CD4-positive, CD25-positive, alpha-beta regulatory T cell (primary cell): Measurements from ENCODE around the gene PPP1R2B. TPM values are rescaled to one million over a fixed set of nuclear protein-coding genes. Genes with fewer than 3 reads are reported as not detected.

Experiments
- ATAC-seq, 2 donors: fragments of 150-1000 bp; cut with Tn5 transposase; one replicate each; pipeline ENCODE4 v1.10.0; 2021; ENCODE audit warnings: low read depth in 2 of 2, moderate number of reproducible peaks in 2 of 2, moderate library complexity in 1 of 2
- DNase-seq, 3 donors: peaks; one replicate each; pipeline versions ENCODE4 v3.0.0 to v3.0.0-alpha.2; 2012 to 2022; ENCODE audit warnings: mixed read lengths in 1 of 3
- H3K27ac ChIP-seq: one replicate; pipeline ENCODE4 v1.7.0; 2013; ENCODE audit warnings: mild to moderate bottlenecking, low read length; ENCODE audit not compliant: insufficient read depth, poor library complexity, severe bottlenecking
- H3K27me3 ChIP-seq: one replicate; pipeline ENCODE4 v1.7.0; 2013; ENCODE audit warnings: low read length; ENCODE audit not compliant: control insufficient read depth, insufficient read depth
- H3K36me3 ChIP-seq: one replicate; pipeline ENCODE4 v1.7.0; 2013; ENCODE audit warnings: mild to moderate bottlenecking, low read length, moderate library complexity; ENCODE audit not compliant: control insufficient read depth, insufficient read depth
- H3K4me1 ChIP-seq: 2 replicates; pipeline ENCODE4 v1.7.0; 2013; ENCODE audit warnings: mild to moderate bottlenecking, low read length; ENCODE audit not compliant: insufficient read depth, control insufficient read depth, poor library complexity, severe bottlenecking
- H3K4me3 ChIP-seq: one replicate; pipeline ENCODE4 v1.7.0; 2013; ENCODE audit warnings: low read depth, mild to moderate bottlenecking, low read length, moderate library complexity
- H3K9me3 ChIP-seq, 2 experiments: 1 replicate in 1 of 2; 2 replicates in 1 of 2; pipeline ENCODE4 v1.7.0; 2013; ENCODE audit warnings: low read length in 2 of 2, mild to moderate bottlenecking in 1 of 2, moderate library complexity in 1 of 2; ENCODE audit not compliant: control insufficient read depth in 2 of 2
- H3K27ac Mint-ChIP-seq, 3 donors: one replicate each; pipeline ENCODE4 v1.8.0; 2020 to 2022; ENCODE audit warnings: mild to moderate bottlenecking in 3 of 3, mixed read lengths in 3 of 3, moderate library complexity in 2 of 3
- H3K27me3 Mint-ChIP-seq: one replicate; pipeline ENCODE4 v1.8.0; 2022; ENCODE audit warnings: mild to moderate bottlenecking, mixed read lengths
- H3K36me3 Mint-ChIP-seq: one replicate; pipeline ENCODE4 v1.8.0; 2020; ENCODE audit warnings: mixed read lengths
- H3K4me1 Mint-ChIP-seq, 4 donors: one replicate each; pipeline ENCODE4 v1.8.0; 2020 to 2022; ENCODE audit warnings: mixed read lengths in 4 of 4, mild to moderate bottlenecking in 1 of 4
- H3K4me3 Mint-ChIP-seq, 4 donors: one replicate each; pipeline ENCODE4 v1.8.0; 2020 to 2022; ENCODE audit warnings: mild to moderate bottlenecking in 4 of 4, mixed read lengths in 4 of 4, moderate library complexity in 3 of 4
- H3K9me3 Mint-ChIP-seq, 7 donors: one replicate each; pipeline ENCODE4 v1.8.0; 2020 to 2022; ENCODE audit warnings: mixed read lengths in 7 of 7, mild to moderate bottlenecking in 3 of 7, moderate library complexity in 2 of 7
- polyA plus RNA-seq, 4 donors: library from polyadenylated mRNA; unstranded; fragments of 300-500 nt; fragmentation: Illumina TruSeq; gene quantifications; one replicate each; pipeline ENCODE4 v1.2.3, GENCODE V29; 2021
- total RNA-seq: library from RNA; stranded (reverse); gene quantifications from one replicate; pipeline ENCODE4 v1.2.3, GENCODE V29; 2022

The PPP1R2B gene
- total and polyA plus RNA-seq, 5 donors from 2014 or later = 0.10 to 1.0 (median 0.17) TPM

- H3K36me3 ChIP-seq = no peaks in the 10 kb centered on the region
- Mint-ChIP-seq H3K27ac (no peak overlapping the region), H3K9me3 (no peaks in the 10 kb centered on the region), H3K36me3 (no peaks in the 10 kb centered on the region), H3K4me3 (no peak overlapping the region), H3K4me1 (no peaks in the 10 kb centered on the region), H3K27me3 (peaks cover 11% of the 10 kb centered on the region)
- no peak overlapping the region for H3K27ac ChIP-seq
- no peak overlapping the region for H3K4me3 ChIP-seq
- no peaks in the 10 kb centered on the region for H3K4me1 ChIP-seq
- ATAC-seq = no peak
- no peaks in the 10 kb centered on the region for H3K27me3 ChIP-seq
- no peaks in the 10 kb centered on the region for H3K9me3 ChIP-seq
- no peak for DNase-seq
Measured at GRCh38 chr5:156819967-156820581, 30.0 kb upstream of the PPP1R2B start.

GRCh38 chr5:156824241-156824640 lies 25.9 kb upstream of the PPP1R2B start:
- Histone ChIP-seq H3K4me1 (no peaks in the 10 kb centered on the region), H3K4me3 (no peak overlapping the region), H3K27me3 (no peaks in the 10 kb centered on the region), H3K27ac (no peak overlapping the region), H3K9me3 (no peaks in the 10 kb centered on the region), H3K36me3 (no peaks in the 10 kb centered on the region)
- Mint-ChIP-seq H3K27me3 (peaks cover 18% of the 10 kb centered on the region), H3K27ac (peak overlapping the region in 1 of 3 donors; percentile 34), H3K4me1 (no peaks in the 10 kb centered on the region), H3K36me3 (no peaks in the 10 kb centered on the region), H3K4me3 (no peak overlapping the region), H3K9me3 (peaks cover 0 to 4% (median 0%) of the 10 kb centered on the region in 7 donors)
- ATAC-seq (no peak), DNase-seq (no peak)

GRCh38 chr5:156824800-156825199 lies 25.3 kb upstream of the PPP1R2B start:
- DNase-seq (peak in 1 of 3 donors; percentile 33), ATAC-seq (no peak)
- Histone ChIP-seq H3K4me1 (no peaks in the 10 kb centered on the region), H3K27ac (no peak overlapping the region), H3K9me3 (no peaks in the 10 kb centered on the region), H3K27me3 (no peaks in the 10 kb centered on the region), H3K4me3 (no peak overlapping the region), H3K36me3 (no peaks in the 10 kb centered on the region)
- no peak overlapping the region for H3K27ac Mint-ChIP-seq
- H3K27me3 Mint-ChIP-seq = peaks cover 21% of the 10 kb centered on the region
- H3K36me3 Mint-ChIP-seq = no peaks in the 10 kb centered on the region
- peaks cover 0 to 4% (median 0%) of the 10 kb centered on the region in 7 donors for H3K9me3 Mint-ChIP-seq
- no peaks in the 10 kb centered on the region for H3K4me1 Mint-ChIP-seq
- H3K4me3 Mint-ChIP-seq = no peak overlapping the region

- Mint-ChIP-seq H3K4me1 (no peaks in the 10 kb centered on the region), H3K27me3 (peaks cover 21% of the 10 kb centered on the region), H3K4me3 (no peak overlapping the region), H3K36me3 (no peaks in the 10 kb centered on the region), H3K27ac (no peak overlapping the region), H3K9me3 (peaks cover 0 to 4% (median 0%) of the 10 kb centered on the region in 7 donors)
- ATAC-seq (no peak), DNase-seq (no peak)
- no peaks in the 10 kb centered on the region for H3K4me1 ChIP-seq
- H3K36me3 ChIP-seq = no peaks in the 10 kb centered on the region
- H3K9me3 ChIP-seq = no peaks in the 10 kb centered on the region
- H3K27me3 ChIP-seq = no peaks in the 10 kb centered on the region
- H3K27ac ChIP-seq = no peak overlapping the region
- H3K4me3 ChIP-seq = no peak overlapping the region
Measured at GRCh38 chr5:156825688-156826087, 24.4 kb upstream of the PPP1R2B start.

- Mint-ChIP-seq H3K27ac (no peak overlapping the region), H3K27me3 (peaks cover 21% of the 10 kb centered on the region), H3K36me3 (no peaks in the 10 kb centered on the region), H3K9me3 (peaks cover 0 to 4% (median 0%) of the 10 kb centered on the region in 7 donors), H3K4me1 (no peaks in the 10 kb centered on the region), H3K4me3 (no peak overlapping the region)
- Histone ChIP-seq H3K27ac (no peak overlapping the region), H3K4me1 (no peaks in the 10 kb centered on the region), H3K27me3 (no peaks in the 10 kb centered on the region), H3K9me3 (no peaks in the 10 kb centered on the region), H3K36me3 (no peaks in the 10 kb centered on the region), H3K4me3 (no peak overlapping the region)
- DNase-seq = no peak
- no peak for ATAC-seq
Measured at GRCh38 chr5:156826150-156826549, 23.9 kb upstream of the PPP1R2B start.

GRCh38 chr5:156834916-156835315 lies 15.2 kb upstream of the PPP1R2B start:
- H3K9me3 Mint-ChIP-seq = no peaks in the 10 kb centered on the region
- H3K27me3 ChIP-seq = no peaks in the 10 kb centered on the region
- H3K36me3 ChIP-seq = no peaks in the 10 kb centered on the region
- peaks cover 0 to 2% (median 0%) of the 10 kb centered on the region in 4 donors for H3K4me1 Mint-ChIP-seq
- DNase-seq (no peak), ATAC-seq (no peak)
- H3K27ac Mint-ChIP-seq = peak overlapping the region in 1 of 3 donors; percentile 20
- H3K9me3 ChIP-seq = no peaks in the 10 kb centered on the region
- H3K4me3 Mint-ChIP-seq = no peak overlapping the region
- no peak overlapping the region for H3K27ac ChIP-seq
- peaks cover 14% of the 10 kb centered on the region for H3K27me3 Mint-ChIP-seq
- H3K4me3 ChIP-seq = no peak overlapping the region
- H3K4me1 ChIP-seq = no peaks in the 10 kb centered on the region
- no peaks in the 10 kb centered on the region for H3K36me3 Mint-ChIP-seq

GRCh38 chr5:156835905-156836304 lies 14.2 kb upstream of the PPP1R2B start:
- no peak overlapping the region for H3K4me3 ChIP-seq
- no peaks in the 10 kb centered on the region for H3K9me3 Mint-ChIP-seq
- H3K4me1 Mint-ChIP-seq = peaks cover 0 to 2% (median 0%) of the 10 kb centered on the region in 4 donors
- peaks cover 14% of the 10 kb centered on the region for H3K27me3 Mint-ChIP-seq
- no peaks in the 10 kb centered on the region for H3K36me3 Mint-ChIP-seq
- no peak overlapping the region for H3K27ac ChIP-seq
- no peak overlapping the region for H3K27ac Mint-ChIP-seq
- no peaks in the 10 kb centered on the region for H3K9me3 ChIP-seq
- H3K36me3 ChIP-seq = no peaks in the 10 kb centered on the region
- no peak overlapping the region for H3K4me3 Mint-ChIP-seq
- H3K27me3 ChIP-seq = no peaks in the 10 kb centered on the region
- no peaks in the 10 kb centered on the region for H3K4me1 ChIP-seq
- DNase-seq (peak in 1 of 3 donors; percentile 51), ATAC-seq (peak in 1 of 2 donors; percentile 34)

GRCh38 chr5:156836846-156837245 lies 13.2 kb upstream of the PPP1R2B start:
- Mint-ChIP-seq H3K27ac (no peak overlapping the region), H3K36me3 (no peaks in the 10 kb centered on the region), H3K9me3 (no peaks in the 10 kb centered on the region), H3K4me1 (peaks cover 0 to 2% (median 0%) of the 10 kb centered on the region in 4 donors), H3K4me3 (no peak overlapping the region), H3K27me3 (peaks cover 14% of the 10 kb centered on the region)
- Histone ChIP-seq H3K27me3 (no peaks in the 10 kb centered on the region), H3K36me3 (no peaks in the 10 kb centered on the region), H3K9me3 (no peaks in the 10 kb centered on the region), H3K4me3 (no peak overlapping the region), H3K4me1 (no peaks in the 10 kb centered on the region), H3K27ac (no peak overlapping the region)
- DNase-seq (no peak), ATAC-seq (no peak)
